OCI-LY7 (cell line): ENCODE data around the gene PSTK.

Experiments used
- EZH2phosphoT487 ChIP-seq: fragments of 200-600 bp; sonication (generic); IDR thresholded peaks from 2 replicates; pipeline ENCODE4 v1.6.1; 2018; ENCODE audit warnings: low read depth, borderline replicate concordance, mild to moderate bottlenecking, mixed run types, antibody characterized with exemption, low read length, moderate library complexity, mixed read lengths
- TF ChIP-seq, protein P1 (sequence below): fragments of 200-600 bp; sonication (generic); conservative IDR thresholded peaks from 2 replicates; pipeline ENCODE4 v1.5.1; 2014; ENCODE audit warnings: mild to moderate bottlenecking, antibody characterized with exemption, low read length, moderate library complexity, mixed read lengths

DNA sequence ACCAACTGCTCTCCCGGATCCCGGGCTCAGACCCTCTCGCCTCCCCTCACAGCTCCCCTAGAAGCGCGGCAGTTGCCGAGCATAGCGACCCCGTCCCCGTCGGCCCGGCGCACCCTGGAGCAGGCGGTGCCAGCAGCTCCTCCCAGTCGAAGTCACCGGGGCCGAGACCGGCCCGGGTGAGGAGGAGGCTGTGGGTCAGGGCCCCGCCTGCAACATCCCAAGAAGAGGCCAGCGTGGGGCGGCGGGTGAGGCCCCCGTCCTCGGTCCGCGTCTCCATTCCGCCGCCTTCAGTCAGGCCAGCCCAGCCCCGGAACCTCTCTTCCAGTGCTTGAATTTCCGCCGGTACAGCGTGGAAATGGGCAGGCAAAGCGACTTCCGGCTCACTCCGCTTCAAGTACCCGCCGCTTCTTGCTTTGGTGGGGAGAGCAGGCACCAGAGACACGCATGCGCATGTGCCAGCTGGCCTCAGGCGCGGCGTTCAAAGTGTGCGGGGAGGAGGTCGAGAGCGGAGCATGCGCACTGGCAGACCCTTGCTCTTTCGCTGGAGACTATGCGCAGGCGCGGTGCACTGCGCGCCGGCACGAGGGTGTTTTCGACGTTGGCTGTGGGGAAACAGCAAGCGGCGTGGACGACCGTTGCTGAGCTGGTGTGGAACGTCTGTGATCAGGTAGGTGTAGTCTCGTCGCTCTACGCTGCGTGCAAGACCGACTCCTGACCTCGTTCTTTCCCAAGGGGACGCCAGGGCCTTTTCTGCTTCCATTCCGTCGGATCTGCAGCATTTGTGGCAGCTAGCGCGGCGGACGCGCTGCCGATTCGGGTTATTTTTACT is 26.1 kb upstream of the PSTK start, which contains the start of gene C10orf88:
- TF ChIP-seq, protein P1, sequence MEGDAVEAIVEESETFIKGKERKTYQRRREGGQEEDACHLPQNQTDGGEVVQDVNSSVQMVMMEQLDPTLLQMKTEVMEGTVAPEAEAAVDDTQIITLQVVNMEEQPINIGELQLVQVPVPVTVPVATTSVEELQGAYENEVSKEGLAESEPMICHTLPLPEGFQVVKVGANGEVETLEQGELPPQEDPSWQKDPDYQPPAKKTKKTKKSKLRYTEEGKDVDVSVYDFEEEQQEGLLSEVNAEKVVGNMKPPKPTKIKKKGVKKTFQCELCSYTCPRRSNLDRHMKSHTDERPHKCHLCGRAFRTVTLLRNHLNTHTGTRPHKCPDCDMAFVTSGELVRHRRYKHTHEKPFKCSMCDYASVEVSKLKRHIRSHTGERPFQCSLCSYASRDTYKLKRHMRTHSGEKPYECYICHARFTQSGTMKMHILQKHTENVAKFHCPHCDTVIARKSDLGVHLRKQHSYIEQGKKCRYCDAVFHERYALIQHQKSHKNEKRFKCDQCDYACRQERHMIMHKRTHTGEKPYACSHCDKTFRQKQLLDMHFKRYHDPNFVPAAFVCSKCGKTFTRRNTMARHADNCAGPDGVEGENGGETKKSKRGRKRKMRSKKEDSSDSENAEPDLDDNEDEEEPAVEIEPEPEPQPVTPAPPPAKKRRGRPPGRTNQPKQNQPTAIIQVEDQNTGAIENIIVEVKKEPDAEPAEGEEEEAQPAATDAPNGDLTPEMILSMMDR: no peak
- no peak for TF ChIP-seq EZH2phosphoT487
